Large intestine (tissue), 3 donors: ENCODE results near the gene BTRC. TPM values are rescaled to one million over a fixed set of nuclear protein-coding genes. Genes with fewer than 3 reads are reported as not detected.
"Not testable (repeated sequence)": the region's sequence is repeated elsewhere in the genome, so short reads cannot be mapped to it uniquely, and the experiment has no call there.

ENCODE experiments used
- DNase-seq, 2 donors: peaks; one replicate each; pipeline versions ENCODE4 v3.0.0 to v3.0.0-alpha.2; 2013
- H3K27ac ChIP-seq: one replicate; pipeline ENCODE4 v1.5.1; 2013; ENCODE audit warnings: low read length
- H3K27me3 ChIP-seq: 2 replicates; pipeline ENCODE4 v1.6.1; 2013; ENCODE audit warnings: low read length; ENCODE audit not compliant: control insufficient read depth, insufficient read depth
- H3K36me3 ChIP-seq: 2 replicates; pipeline ENCODE4 v1.6.1; 2013; ENCODE audit warnings: low read length; ENCODE audit not compliant: control insufficient read depth, insufficient read depth
- H3K4me1 ChIP-seq: one replicate; pipeline ENCODE4 v1.6.1; 2013; ENCODE audit warnings: low read length; ENCODE audit not compliant: control insufficient read depth, insufficient read depth
- H3K4me3 ChIP-seq: one replicate; pipeline ENCODE4 v1.5.1; 2013; ENCODE audit warnings: low read length
- H3K9me3 ChIP-seq: one replicate; pipeline ENCODE4 v1.6.1; 2013; ENCODE audit warnings: mild to moderate bottlenecking, low read depth, low read length, moderate library complexity; ENCODE audit not compliant: control insufficient read depth
- WGBS: methylation state at CpG from one replicate; pipeline ENCODE4 v1.1.5; 2013; ENCODE audit warnings: low lambda C conversion rate; ENCODE audit not compliant: insufficient coverage; 5-methylcytosine and 5-hydroxymethylcytosine counted together
- polyA plus RNA-seq: library from polyadenylated mRNA; unstranded; fragments of 120-200 nt; gene quantifications from one replicate; pipeline ENCODE4 v1.2.1, GENCODE V29; 2013

BTRC gene
- polyA plus RNA-seq, 1 donor = 14.4 TPM

DNA sequence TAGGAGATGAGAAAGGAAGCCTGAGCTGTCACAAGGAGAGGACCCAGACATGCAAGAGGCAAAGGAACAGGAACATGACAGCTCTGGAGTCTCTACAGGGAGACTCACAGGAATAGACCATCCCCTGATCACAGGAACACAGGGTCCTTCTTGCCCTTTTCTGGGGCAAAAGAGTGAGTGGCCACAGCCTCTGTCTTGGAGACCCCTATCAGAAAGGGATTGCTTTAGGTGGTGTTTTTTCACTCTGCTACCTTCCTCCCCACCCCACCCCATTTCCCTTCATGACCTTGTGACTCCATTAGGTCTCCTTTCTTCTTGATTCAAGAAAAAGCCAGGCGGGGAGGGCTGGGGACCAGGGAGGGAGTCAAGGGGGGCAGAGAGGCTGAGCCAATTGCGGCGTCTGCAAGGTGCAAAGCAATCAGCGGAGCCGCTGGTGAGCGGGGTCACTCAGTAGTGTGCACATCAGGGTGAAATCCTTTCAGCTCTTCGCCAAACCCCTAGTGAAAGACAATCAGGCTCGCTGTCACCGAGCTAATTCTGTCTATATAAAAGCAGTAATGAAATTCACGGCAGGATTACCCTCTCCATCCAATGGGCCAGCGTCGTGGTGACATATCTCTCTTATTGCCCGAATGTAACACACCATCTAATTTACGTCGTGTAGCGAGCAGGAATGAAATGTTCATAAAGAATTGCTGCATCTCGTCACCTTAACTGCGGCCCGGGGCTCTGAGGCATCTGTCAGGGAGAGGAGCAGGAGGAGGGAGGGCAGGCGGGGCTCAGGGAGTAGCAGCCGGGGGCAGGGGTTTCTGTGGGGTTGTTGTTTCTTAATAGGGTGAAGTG, 31.5 kb upstream of the BTRC start:
- Histone ChIP-seq H3K9me3 (no peaks in the 10 kb centered on the region), H3K27me3 (peaks cover 16% of the 10 kb centered on the region), H3K4me3 (no peak overlapping the region), H3K27ac (no peak overlapping the region), H3K36me3 (no peaks in the 10 kb centered on the region), H3K4me1 (no peaks in the 10 kb centered on the region)
- WGBS = 40% methylated on average over 1 of the region's 21 CpGs
- no peak for DNase-seq

DNA sequence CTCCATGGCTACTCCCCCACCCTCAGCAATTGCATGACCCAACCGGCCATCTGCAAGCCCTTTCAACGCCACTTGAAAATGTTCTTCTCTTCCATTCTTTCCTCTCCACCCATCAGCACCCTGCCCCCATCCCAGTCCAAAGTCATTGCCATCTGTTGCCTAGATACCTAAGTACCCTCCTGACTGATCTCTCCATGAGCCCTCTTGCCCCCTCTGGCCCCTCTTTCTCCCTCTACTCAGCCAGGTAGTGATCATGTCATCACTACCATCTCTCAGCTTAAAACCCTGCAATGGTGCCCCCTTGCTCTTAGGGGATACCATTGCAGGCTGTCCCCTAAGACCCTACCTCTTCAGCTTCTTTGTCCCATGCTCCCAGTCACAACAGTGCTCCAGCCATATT, 30.5 kb upstream of the BTRC start:
- Histone ChIP-seq H3K9me3 (no peaks in the 10 kb centered on the region), H3K4me1 (no peaks in the 10 kb centered on the region), H3K27ac (no peak overlapping the region), H3K36me3 (no peaks in the 10 kb centered on the region), H3K4me3 (no peak overlapping the region), H3K27me3 (peaks cover 16% of the 10 kb centered on the region)
- no peak for DNase-seq
- no CpG with 5 or more reads among the region's 2 CpGs for WGBS

DNA sequence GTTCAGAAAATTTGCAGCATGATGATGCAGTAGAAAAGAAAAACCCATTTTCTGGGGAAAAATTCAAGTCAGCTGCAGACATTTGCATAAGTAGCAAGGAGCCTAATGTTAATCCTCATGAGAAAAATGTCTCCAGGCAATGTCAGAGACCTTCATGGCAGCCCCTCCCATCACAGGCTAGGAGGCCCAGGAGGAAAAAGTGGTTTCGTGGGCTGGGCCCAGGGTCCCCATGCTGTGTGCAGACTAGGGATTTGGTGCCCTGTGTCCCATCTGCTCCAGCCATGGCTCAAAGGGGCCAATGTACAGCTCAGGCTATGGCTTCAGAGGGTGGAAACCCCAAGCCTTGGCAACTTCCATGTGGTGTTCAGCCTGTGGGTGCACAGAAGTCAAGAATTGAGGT, 26.5 kb upstream of the BTRC start:
- DNase-seq, H3K36me3 ChIP-seq, H3K9me3 ChIP-seq, H3K27ac ChIP-seq, H3K4me3 ChIP-seq, H3K4me1 ChIP-seq: not testable (repeated sequence)
- H3K27me3 ChIP-seq = peaks cover 16% of the 10 kb centered on the region
- WGBS = no CpG with 5 or more reads among the region's 1 CpG

DNA sequence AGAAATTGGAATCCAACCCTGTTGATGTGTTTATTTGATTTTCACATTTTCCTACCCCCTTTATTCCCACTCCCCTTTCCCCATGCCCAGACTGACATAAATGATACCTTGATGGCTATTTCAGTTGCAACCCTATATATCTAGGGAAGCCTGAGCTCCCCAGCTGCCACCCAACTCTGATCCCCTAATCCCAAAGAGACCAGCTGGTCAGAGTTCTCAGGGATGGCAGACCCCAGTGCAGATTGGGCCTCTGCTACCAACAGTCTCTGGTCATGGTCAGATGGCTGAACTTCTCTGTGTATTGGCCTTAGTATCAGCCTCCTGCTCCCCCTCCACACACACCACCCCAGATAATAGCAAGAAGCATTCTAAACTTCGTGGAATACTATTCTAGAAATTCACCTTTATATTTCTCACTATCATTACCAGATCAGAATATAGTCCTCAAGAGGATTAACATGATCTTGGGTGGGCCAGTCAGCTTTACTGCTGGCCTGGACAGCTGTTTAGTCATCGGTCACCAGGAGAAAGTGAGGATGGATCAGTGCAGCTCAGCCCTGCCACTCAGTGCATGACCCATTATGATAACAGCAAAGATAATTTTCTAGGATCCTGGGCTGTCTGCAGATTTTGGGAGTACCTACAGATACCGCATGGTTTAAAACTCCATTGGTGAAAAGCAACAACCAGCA, 24.5 kb upstream of the BTRC start:
- H3K36me3 ChIP-seq = no peaks in the 10 kb centered on the region
- no CpG with 5 or more reads among the region's 3 CpGs for WGBS
- H3K9me3 ChIP-seq = no peaks in the 10 kb centered on the region
- no peaks in the 10 kb centered on the region for H3K4me1 ChIP-seq
- H3K27me3 ChIP-seq = peaks cover 7% of the 10 kb centered on the region
- H3K27ac ChIP-seq = no peak overlapping the region
- DNase-seq = no peak
- no peak overlapping the region for H3K4me3 ChIP-seq

DNA sequence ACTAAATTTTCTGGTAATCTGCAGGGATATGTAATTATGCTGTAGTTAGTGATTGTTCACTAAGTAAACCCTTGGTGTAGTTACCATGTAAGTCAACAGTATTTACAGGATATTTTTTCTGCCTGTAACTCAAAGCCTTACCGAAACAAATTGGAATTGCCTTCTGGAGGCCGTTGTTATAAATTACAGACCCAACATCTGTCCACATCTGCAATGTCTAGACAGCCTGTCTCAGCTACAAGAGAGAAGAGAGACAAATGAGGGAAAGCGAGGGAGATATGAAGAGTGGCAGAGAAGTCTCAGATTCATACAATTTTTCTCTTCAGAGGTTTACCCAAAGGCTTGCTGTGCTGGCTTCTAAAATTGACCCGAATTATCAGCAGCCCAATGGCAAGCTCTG, 23.7 kb upstream of the BTRC start:
- Histone ChIP-seq H3K36me3 (no peaks in the 10 kb centered on the region), H3K27ac (no peak overlapping the region), H3K4me1 (no peaks in the 10 kb centered on the region), H3K9me3 (no peaks in the 10 kb centered on the region), H3K4me3 (no peak overlapping the region), H3K27me3 (peaks cover 7% of the 10 kb centered on the region)
- 94% methylated on average over 2 of the region's 4 CpGs for WGBS
- DNase-seq = no peak

DNA sequence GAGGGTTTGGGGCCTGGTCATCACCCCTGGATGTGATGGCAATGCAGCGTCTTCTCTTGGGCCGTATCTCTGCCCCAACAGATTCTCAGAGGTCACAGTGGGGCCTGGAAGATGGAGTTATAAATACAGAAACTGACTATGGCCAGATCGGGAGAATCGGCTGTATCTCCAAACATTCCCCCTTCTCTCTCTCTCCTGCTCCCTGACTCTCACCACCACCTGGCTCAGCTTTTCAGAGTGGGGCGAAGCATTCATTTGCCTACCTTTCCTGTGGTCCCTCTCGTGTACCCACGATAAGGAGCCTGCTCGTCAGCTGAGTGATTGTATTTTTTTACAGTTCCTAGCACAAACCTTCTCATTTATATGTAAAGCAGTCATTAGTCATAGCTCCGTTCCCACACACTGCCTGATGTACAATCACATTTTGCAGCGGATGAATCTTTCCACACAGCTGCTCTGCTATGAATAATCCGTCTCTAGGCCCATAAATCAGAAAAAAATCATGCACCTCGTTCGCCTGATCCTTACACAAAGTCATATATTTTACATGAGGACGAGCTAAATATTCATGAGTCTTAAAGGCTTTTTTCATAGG, 23.2 kb upstream of the BTRC start:
- 36% methylated on average over 3 of the region's 14 CpGs for WGBS

DNA sequence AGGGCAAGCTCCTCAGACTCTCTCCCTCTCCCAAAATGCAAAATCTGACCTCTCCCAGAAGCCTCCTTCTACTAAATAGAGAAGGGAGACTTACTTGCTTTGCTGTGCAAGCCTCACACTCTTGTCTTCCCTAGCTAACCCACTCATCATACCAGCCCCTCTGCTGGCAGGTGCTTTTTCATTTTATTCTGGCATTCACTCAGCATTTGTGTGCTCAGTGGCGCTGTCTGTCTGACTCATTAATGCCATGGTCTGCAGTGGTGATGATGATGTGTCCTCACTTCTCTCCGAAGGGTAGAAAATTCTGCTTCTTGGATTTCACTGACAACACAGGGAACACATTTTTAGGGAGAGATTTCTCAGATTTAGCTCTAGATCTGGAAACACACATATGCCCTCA, 22.0 kb upstream of the BTRC start:
- Histone ChIP-seq H3K9me3 (no peaks in the 10 kb centered on the region), H3K27me3 (peaks cover 7% of the 10 kb centered on the region), H3K4me3 (no peak overlapping the region), H3K36me3 (no peaks in the 10 kb centered on the region), H3K4me1 (no peaks in the 10 kb centered on the region), H3K27ac (no peak overlapping the region)
- no peak for DNase-seq
- no CpG with 5 or more reads among the region's 2 CpGs for whole genome bisulfite sequencing

More for the DNA sequence above, 23.2 kb upstream of the BTRC start:
- H3K27me3 ChIP-seq = peaks cover 7% of the 10 kb centered on the region
- H3K9me3 ChIP-seq = no peaks in the 10 kb centered on the region
- H3K4me1 ChIP-seq = no peaks in the 10 kb centered on the region
- H3K27ac ChIP-seq = no peak overlapping the region
- H3K36me3 ChIP-seq = no peaks in the 10 kb centered on the region
- DNase-seq = no peak
- no peak overlapping the region for H3K4me3 ChIP-seq

DNA sequence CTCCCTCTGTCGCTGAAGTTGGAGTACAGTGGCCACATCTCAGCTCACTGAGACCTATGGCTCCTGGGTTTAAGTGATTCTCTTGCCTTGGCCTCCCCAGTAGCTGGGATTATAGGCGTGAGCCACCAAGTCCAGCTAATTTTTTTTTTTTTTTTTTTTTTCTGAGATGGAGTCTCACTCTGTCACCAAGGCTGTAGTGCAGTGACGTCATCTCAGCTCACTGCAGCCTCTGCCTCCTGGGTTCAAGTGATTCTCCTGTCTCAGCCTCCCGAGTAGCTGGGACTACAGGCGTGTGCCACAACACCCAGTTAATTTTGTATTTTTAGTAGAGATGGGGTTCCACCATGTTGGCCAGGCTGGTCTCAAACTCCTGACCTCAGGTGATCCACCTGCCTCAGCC, 19.7 kb upstream of the BTRC start:
- H3K27ac ChIP-seq, DNase-seq, H3K9me3 ChIP-seq, H3K36me3 ChIP-seq, H3K4me1 ChIP-seq, H3K27me3 ChIP-seq, H3K4me3 ChIP-seq: not testable (repeated sequence)
- no CpG with 5 or more reads among the region's 5 CpGs for WGBS

DNA sequence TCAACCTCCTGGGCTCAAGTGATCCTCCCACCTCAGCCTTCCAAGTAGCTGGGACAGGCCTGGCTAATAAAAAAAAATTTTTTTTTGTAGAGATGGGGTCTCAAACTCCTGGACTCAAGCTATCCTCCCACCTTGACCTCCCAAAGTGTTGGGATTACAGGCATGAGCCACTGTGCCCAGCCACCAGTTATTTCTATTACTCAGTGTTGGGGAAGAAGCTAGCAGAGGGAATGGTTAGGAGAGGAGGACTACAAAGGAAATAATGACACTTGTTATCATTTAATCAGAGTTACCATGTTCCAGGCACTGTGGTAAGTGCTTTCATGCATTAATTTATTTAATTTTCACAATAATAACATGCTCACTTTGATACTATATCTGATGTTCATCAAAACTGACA, 17.6 kb upstream of the BTRC start:
- H3K27ac ChIP-seq = no peak overlapping the region
- no peaks in the 10 kb centered on the region for H3K36me3 ChIP-seq
- no peaks in the 10 kb centered on the region for H3K4me1 ChIP-seq
- H3K4me3 ChIP-seq = no peak overlapping the region
- H3K27me3 ChIP-seq = peaks cover 7% of the 10 kb centered on the region
- no peak for DNase-seq
- H3K9me3 ChIP-seq = no peaks in the 10 kb centered on the region

DNA sequence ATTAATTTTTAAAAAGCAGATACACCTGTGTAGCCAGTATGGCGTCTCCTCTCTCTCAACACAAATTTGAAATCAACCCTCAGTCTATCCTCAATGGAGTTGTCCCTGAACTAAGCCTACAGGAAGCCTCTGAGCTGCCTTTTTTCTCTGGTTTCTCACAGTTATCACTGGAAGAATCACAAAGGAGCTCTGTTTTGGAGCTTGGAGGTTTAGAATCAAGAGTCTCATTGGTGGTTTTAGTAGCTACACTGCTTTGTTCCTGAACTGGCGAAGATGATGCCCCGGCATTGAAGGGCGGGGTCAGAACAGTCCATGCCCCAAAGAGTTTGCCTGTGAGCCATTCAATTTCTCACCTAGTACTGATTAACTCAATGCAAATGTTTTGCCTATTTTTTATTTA, 16.1 kb upstream of the BTRC start:
- no peaks in the 10 kb centered on the region for H3K9me3 ChIP-seq
- H3K4me3 ChIP-seq = no peak overlapping the region
- no peaks in the 10 kb centered on the region for H3K36me3 ChIP-seq
- no peaks in the 10 kb centered on the region for H3K4me1 ChIP-seq
- DNase-seq = no peak
- no peak overlapping the region for H3K27ac ChIP-seq
- 100% methylated on average over 1 of the region's 4 CpGs for WGBS
- peaks cover 5% of the 10 kb centered on the region for H3K27me3 ChIP-seq
